Skeletal muscle tissue (tissue), 5 donors: ENCODE results near the gene LENEP. TPM values are rescaled to one million over a fixed set of nuclear protein-coding genes. Genes with fewer than 3 reads are reported as not detected.

ENCODE experiments used
- H3K27ac ChIP-seq: one replicate; pipeline ENCODE4 v1.7.0; 2013; ENCODE audit warnings: mild to moderate bottlenecking, low read depth, low read length, inconsistent platforms
- H3K27me3 ChIP-seq, 3 donors: one replicate each; pipeline ENCODE4 v1.7.0; 2013; ENCODE audit warnings: low read length in 3 of 3; ENCODE audit not compliant: control insufficient read depth in 3 of 3, insufficient read depth in 3 of 3
- H3K36me3 ChIP-seq, 3 donors: one replicate each; pipeline ENCODE4 v1.7.0; 2013; ENCODE audit warnings: low read length in 3 of 3; ENCODE audit not compliant: control insufficient read depth in 3 of 3, insufficient read depth in 3 of 3
- H3K4me1 ChIP-seq, 3 donors: one replicate each; pipeline ENCODE4 v1.7.0; 2013; ENCODE audit warnings: low read length in 3 of 3, mild to moderate bottlenecking in 3 of 3; ENCODE audit not compliant: control insufficient read depth in 3 of 3, insufficient read depth in 3 of 3
- H3K4me3 ChIP-seq, 3 donors: one replicate each; pipeline ENCODE4 v1.7.0; 2013; ENCODE audit warnings: low read length in 3 of 3
- H3K9ac ChIP-seq, 3 donors: one replicate each; pipeline ENCODE4 v1.7.0; 2013; ENCODE audit warnings: low read length in 3 of 3, mild to moderate bottlenecking in 3 of 3, moderate library complexity in 2 of 3, low read depth in 1 of 3
- H3K9me3 ChIP-seq, 3 donors: one replicate each; pipeline ENCODE4 v1.7.0; 2013; ENCODE audit warnings: low read length in 3 of 3; ENCODE audit not compliant: control insufficient read depth in 3 of 3
- small RNA-seq: library from RNA; depleted of rRNA; stranded (forward); fragments of <200 nt; gene quantifications from one replicate; pipeline ENCODE3, GENCODE V24; 2014
- total RNA-seq: library from RNA; depleted of rRNA; stranded (reverse); fragments of >200 nt; gene quantifications from one replicate; pipeline ENCODE4 v1.2.3, GENCODE V29; 2014
- donor health status: Osteomylitis.

Gene LENEP
- total RNA-seq, 1 donor from 2014 or later = not detected

DNA sequence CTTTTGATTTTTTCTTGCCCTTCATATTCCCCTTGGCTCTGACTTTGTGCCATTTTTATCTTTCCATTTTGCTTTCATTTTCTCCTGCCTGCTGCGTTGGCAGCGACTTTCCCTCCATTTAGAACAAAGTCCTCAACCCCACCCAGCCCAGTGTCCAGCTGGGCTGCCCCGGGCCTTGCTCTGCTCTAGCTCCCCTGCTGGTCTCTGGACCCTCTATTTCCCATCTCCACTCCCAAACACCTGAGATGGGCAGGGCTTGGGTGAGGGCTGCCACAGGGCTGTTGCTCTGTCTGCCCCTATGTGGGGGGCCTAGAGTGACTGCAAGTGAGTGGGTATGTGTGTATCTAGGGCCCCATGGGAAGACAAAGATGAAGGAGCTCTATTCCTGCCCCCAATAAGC is 50.4 kb downstream of the LENEP start:
- Histone ChIP-seq H3K36me3 (no peaks in the 10 kb centered on the region), H3K27ac (no peak overlapping the region), H3K27me3 (no peaks in the 10 kb centered on the region), H3K4me3 (no peak overlapping the region), H3K9ac (no peak overlapping the region), H3K9me3 (no peaks in the 10 kb centered on the region), H3K4me1 (peaks cover 16 to 40% (median 37%) of the 10 kb centered on the region in 3 donors)

Small RNA genes within 50 kb of the gene (small RNA-seq; reads per million reads assigned to genes)
- gene MIR4258 (not detected), gene RF00017 (not detected)

Other genes with a start within 250 kb of the LENEP start
- 3.7 TPM for gene KCNN3, start 123.3 kb upstream of the LENEP start, total RNA-seq
- gene PMVK, start 56.9 kb upstream of the LENEP start, total RNA-seq = 12.5 TPM
- 190 TPM for gene PBXIP1, start 37.5 kb upstream of the LENEP start, total RNA-seq
- gene PYGO2, start 31.8 kb upstream of the LENEP start, total RNA-seq = 16.2 TPM
- 36.0 TPM for gene SHC1, start 22.8 kb upstream of the LENEP start, total RNA-seq
- gene CKS1B, start 18.9 kb upstream of the LENEP start, total RNA-seq = 31.8 TPM
- gene FLAD1, start 10.2 kb upstream of the LENEP start, total RNA-seq = 16.2 TPM
- gene ZBTB7B, start 9.2 kb downstream of the LENEP start, total RNA-seq = 7.8 TPM
- gene DCST2, start 40.2 kb downstream of the LENEP start, total RNA-seq = not detected
- gene DCST1, start 40.2 kb downstream of the LENEP start, total RNA-seq = not detected
- gene ADAM15, start 57.7 kb downstream of the LENEP start, total RNA-seq = 33.9 TPM
- gene EFNA4, start 70.2 kb downstream of the LENEP start, total RNA-seq = 3.7 TPM
- gene EFNA3, start 85.3 kb downstream of the LENEP start, total RNA-seq = 0.52 TPM
- gene EFNA1, start 134.3 kb downstream of the LENEP start, total RNA-seq = 13.0 TPM
- 19.8 TPM for gene SLC50A1, start 142.3 kb downstream of the LENEP start, total RNA-seq
- gene DPM3, start 146.9 kb downstream of the LENEP start, total RNA-seq = 13.6 TPM
- gene KRTCAP2, start 179.7 kb downstream of the LENEP start, total RNA-seq = 104 TPM
- under 0.01 TPM for gene TRIM46, start 180.3 kb downstream of the LENEP start, total RNA-seq
- 40.2 TPM for gene THBS3, start 214.3 kb downstream of the LENEP start, total RNA-seq
- 16.2 TPM for gene MTX1, start 215.1 kb downstream of the LENEP start, total RNA-seq